DMS153 treated with DMSO at 0.1 percent for 48 hours (cell line): ENCODE data around the gene C1QTNF8.

Experiments
- DNase-seq: peaks from one replicate; lab custom pipeline; 2025; ENCODE audit not compliant: unreplicated experiment; lab: John Stamatoyannopoulos, UW

C1QTNF8 gene

DNA sequence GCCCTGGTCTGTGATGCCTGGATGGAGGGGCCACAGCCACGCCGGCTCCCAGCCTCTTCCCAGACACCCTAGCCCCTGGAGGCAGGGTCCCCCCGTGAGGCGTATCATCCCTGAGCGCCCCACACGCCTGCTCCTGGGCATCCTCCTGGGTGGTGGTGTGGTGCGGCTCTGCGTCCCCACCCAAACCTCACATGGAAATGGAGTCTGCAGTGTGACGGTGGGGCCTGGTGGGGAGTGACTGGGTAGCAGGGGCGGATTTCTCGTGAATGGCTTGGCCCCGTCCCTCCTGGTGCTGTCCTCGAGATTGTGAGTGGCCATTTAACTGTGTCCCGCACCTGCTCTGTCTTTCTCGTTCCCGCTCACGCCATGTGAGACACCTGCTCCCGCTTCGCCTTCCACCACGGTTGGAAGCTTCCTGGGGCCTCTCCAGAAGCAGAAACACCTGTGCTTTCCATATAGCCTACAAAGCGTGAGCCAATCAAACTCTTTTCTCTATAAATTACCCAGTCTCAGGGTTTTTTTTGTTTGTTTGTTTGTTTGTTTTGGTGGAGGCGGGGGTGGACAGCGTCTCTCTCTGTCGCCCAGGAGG lies 29.4 kb downstream of the C1QTNF8 start:
- DNase-seq = peak; percentile 47

DNA sequence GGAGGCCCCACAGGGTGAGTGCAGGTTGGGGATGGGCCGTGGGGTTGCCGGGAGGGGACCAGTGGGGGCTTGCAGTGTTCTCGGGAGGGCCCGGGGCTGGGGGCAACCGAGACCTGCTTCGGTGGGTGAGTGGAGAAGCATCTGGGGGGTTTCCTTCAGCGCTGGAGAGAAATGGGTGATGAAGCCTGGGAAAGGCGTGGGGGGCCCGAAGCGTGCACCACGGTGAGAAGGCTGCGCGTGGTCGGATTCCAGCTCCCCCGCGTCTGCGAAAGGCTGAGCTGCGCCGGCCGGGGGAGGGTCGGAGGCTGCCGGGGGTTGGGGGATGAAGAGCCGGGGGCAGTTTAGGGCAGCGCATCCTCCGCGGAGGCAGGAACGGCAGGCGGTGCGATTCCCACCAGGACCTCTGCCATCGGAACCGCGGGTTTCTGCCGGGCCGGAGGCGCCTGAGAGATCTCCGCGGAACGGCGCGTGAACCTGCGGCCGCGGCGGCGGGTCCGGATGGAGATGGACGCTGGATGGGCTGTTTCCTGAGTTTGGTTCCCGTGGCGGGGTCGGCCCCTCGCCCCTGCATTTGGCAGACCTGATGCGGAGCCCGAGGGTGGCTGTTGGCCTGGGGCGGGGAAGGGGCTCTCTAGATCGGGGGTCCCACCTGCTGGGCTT lies 30.4 kb downstream of the C1QTNF8 start:
- DNase-seq = no peak

GRCh38 chr16:1063728-1064127 lies 32.3 kb downstream of the C1QTNF8 start:
- no peak for DNase-seq

- DNase-seq = no peak
Measured at GRCh38 chr16:1062895-1063294, 33.1 kb downstream of the C1QTNF8 start.

GRCh38 chr16:1061769-1062505 lies 34.1 kb downstream of the C1QTNF8 start:
- DNase-seq = no peak

DNA sequence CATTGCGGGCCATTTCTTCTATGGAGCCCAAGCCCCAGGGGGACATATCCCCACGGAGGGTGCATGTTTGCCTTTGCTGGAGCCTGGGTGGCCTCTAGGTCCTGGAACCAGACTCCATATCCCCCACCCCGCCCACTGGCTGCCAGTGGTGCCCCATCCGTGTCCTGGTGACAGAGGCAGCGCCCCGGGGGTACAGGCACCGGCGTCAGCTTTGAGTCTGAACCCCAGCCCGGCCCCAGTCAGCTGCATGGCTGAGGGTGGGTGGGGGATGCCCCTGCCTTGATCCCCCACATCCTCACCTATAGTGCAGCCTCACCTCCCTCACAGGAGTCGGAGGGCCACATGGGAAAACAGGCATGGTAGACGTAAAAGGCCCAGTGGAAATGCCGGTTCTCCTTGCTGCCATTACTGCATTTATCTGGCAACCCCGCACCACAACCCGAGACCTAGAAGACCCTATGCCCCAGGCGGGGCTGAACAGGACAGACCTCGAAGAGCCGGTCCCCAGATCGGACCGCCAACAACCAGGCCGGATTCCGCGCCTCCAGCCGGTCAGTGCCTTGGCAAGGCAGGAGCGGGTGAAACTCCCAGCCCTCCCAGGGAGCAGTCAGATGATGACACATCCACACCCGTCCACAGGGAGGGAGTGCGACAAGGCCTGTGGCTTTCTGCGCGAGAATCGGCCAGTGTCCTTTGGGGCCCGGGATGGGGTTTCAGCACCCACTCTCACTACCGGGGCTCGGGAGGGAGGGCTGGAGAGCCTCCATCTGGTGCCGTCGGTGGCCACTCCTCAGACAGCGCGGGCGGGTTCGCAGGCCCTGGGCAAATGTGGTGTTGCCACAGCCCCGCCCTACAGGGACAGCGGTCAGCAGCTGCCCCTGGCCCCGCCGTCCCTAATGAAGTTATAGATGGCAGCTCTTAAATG lies 35.4 kb downstream of the C1QTNF8 start:
- no peak for DNase-seq

DNA sequence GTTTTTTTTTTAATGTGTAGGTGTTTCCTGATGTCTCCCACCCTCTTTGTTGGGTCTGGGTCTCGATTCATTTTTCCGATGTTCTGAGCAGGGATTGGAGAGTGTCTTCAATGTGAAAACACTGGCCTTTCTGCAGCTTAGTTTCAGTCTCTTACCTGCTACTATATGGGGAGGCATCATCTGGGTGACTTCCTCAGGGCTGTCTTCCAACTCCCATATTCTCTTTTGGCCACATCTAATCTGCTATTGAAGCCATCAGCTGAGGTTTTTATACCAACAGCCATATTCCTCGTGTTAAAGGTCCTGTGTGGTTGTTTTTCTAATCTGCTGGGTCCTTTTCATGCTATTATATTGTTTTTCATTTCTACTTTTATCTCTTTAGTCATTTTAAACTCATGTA lies 36.7 kb downstream of the C1QTNF8 start:
- no peak for DNase-seq

- DNase-seq = no peak
Measured at GRCh38 chr16:1058216-1058615, 37.8 kb downstream of the C1QTNF8 start.

GRCh38 chr16:1057252-1057932 lies 38.7 kb downstream of the C1QTNF8 start:
- DNase-seq = no peak

- no peak for DNase-seq
Measured at GRCh38 chr16:1056196-1056595, 39.8 kb downstream of the C1QTNF8 start.

DNA sequence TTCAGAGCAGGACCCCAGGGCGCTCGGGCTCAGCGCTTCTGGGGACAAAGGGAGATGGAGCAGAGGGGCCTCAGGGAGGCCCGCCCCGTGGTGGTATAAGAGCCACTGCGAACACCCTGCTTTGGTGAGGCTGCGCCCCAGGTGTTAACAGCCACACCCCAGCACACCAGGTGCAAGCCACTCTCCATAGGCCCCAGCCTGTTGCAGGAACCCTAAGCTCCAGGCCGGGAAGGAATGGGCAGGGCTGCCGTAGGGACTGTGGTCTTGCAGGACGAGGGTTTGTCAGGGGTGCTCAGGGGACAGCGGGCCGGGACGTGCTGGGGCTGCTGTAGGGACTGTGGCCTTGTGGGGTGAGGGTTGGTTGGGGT lies 40.5 kb downstream of the C1QTNF8 start:
- DNase-seq = no peak

DNA sequence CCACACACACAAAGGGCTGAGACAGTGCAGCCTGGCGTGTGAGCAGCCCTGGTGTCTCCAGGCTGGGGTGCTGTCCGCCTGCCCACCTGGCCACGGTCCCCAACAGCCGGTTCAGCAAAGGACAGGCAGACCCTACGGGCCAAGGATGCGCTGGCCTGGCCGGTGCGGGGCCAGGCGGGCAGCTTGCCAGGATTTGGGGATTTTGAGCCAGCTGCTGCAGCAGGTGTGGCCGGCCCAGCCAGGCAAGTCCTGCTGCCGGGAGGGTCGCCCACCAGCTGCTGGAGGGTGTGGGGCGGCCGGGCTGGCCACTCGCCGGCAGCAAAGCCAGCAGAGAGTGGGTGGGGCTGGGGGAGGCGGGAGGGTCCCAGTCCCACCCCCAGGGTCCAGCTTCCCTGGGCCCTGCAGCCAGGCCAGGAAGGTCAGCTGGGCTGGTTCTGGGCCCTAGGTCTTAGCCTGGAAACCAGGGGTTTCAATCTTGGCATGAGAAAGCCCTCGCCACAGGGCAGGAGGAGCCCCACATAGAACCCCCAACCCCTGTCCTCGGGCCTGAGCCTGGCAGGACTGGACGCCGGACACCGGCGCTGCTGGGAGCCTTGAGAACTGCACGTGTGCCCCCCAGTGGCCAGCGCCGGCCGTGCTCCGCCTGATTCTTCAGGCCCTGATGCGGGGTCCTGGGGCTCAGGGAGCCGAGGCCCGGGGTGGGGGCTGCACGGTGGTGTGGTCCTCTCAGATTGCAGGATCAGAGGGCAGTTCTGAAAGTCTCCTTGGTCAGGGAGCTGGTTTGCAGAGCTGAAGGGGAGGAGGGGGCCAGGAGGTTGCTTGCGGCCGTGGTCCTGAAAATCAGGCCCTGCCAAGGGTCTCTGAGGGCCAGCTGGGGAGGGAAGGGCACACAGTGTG lies 41.1 kb downstream of the C1QTNF8 start:
- DNase-seq = no peak

DNA sequence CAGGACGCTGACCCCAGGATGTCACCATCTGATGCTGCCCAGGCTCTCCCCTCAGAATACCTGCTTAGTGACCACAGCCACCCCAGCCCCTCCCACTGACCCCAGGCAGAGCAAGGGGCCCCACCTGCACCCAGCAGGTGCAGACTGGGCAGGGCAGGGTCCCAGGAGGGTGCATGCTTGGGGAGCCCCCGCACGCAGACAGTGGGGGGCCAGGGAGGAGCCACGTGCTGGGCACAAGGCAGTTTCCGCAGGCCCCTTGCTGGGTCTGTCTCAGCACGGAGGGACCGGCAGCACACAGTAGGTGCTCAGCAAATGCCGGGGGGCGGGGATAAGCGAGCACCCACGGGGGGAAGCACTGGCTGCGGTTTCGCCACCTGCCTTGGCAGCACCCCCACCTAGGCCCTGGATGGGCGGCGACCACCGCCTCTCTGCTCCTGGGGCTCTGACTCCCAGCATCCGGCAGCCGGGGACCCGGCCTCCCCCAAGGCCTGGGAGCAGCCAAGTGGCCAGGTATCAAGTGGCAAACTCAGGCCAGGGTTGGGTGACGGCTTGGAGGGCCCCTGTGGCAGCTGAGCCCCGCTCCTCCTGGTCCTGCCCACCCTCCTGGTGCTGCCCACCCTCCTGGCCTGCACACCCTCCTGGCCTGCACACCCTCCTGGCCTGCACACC lies 42.2 kb downstream of the C1QTNF8 start:
- no peak for DNase-seq

DNA sequence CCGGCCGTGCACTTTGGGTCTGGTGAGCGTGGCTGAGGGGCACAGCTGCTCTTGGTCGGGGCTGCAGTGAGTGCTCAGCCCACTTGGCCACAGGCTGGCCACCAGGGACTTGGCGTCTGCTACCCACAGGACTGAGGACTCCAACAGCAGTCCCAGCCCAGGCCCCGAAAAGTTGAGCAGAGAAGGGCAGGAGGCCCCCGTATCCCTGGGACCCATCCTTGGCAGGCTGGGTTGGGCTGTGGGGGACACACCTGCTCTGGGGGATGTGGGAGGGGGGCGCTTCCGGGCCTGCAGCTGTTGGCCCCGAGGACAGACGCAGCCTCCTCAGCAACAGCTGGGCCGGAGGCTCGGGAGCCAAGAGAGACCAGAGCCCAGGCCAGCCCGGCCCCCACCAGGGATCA lies 42.9 kb downstream of the C1QTNF8 start:
- DNase-seq = no peak

- no peak for DNase-seq
Measured at GRCh38 chr16:1052721-1053120, 43.3 kb downstream of the C1QTNF8 start.

GRCh38 chr16:1051446-1051845 lies 44.6 kb downstream of the C1QTNF8 start:
- no peak for DNase-seq

GRCh38 chr16:1050921-1051320 lies 45.1 kb downstream of the C1QTNF8 start:
- DNase-seq = no peak

DNA sequence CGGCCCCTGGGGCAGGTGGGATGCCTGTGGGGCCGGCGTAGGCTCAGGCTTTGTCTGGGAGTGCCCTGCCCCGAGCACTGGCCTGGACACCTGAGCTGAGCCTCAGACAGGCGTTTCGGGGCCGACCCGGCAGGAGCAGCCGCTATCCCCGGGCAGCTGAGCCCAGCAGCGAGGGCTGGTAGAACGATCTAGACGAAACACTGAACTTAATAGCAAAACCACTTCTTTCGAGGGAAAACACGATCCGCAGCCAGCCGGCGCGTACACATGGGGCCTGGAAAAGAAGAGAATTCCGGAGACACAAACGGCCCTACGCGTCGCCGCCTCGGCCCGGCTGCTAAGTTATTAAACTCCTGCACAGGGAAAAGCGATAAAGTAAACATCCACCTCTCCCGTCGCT lies 45.5 kb downstream of the C1QTNF8 start:
- no peak for DNase-seq

DNA sequence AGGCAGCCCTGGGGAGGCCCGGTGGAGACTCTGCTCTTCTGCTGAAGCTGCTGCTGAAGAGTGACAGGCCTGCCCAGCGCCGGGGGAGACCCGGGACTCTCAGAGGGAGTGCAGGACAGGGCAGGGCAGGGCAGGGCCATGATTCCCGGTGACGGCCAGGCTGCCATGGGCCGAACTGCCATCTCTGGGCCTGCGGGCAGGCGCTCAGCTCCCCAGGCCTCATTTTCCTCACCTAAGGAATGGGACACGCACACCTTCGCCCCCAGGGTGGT lies 46.1 kb downstream of the C1QTNF8 start:
- DNase-seq = no peak
